Liver (tissue), 3 donors: Measurements from ENCODE around the gene FKBP9.
"Not testable (repeated sequence)": the region's sequence is repeated elsewhere in the genome, so short reads cannot be mapped to it uniquely, and the experiment has no call there.

ENCODE experiments used
- GABPA ChIP-seq, 2 donors: IDR thresholded peaks in 1 of 2; conservative IDR thresholded peaks in 1 of 2; 2 replicates each; pipeline ENCODE4 v1.6.1; 2016; ENCODE audit warnings: antibody characterized with exemption in 2 of 2, mild to moderate bottlenecking in 1 of 2, moderate library complexity in 1 of 2
- HNF4G ChIP-seq: IDR thresholded peaks from 2 replicates; pipeline ENCODE4 v1.6.1; 2016; ENCODE audit warnings: antibody characterized with exemption
- JUND ChIP-seq, 2 donors: IDR thresholded peaks; 2 replicates each; pipeline ENCODE4 v1.6.1; 2016; ENCODE audit warnings: antibody characterized with exemption in 2 of 2
- RAD21 ChIP-seq, 2 donors: IDR thresholded peaks; 2 replicates each; pipeline ENCODE4 v1.6.1; 2016; ENCODE audit warnings: antibody characterized with exemption in 2 of 2, mild to moderate bottlenecking in 2 of 2
- YY1 ChIP-seq: IDR thresholded peaks from 2 replicates; pipeline ENCODE4 v1.6.1; 2016; ENCODE audit warnings: antibody characterized with exemption, mild to moderate bottlenecking
- TF ChIP-seq, protein P1 (sequence below): fragments of 150-350 bp; IDR thresholded peaks from 2 replicates; pipeline ENCODE4 v1.5.1; 2017; ENCODE audit warnings: improper control_type of control experiment, low read depth, low read length; ENCODE audit not compliant: missing input control
- TF ChIP-seq, protein P2 (sequence below): IDR thresholded peaks from 2 replicates; pipeline ENCODE4 v1.6.1; 2016; ENCODE audit warnings: antibody characterized with exemption
- TF ChIP-seq, protein P3 (sequence below): IDR thresholded peaks from 2 replicates; pipeline ENCODE4 v1.6.1; 2016; ENCODE audit warnings: antibody characterized with exemption, mild to moderate bottlenecking
- TF ChIP-seq, protein P4 (sequence below): IDR thresholded peaks from 2 replicates; pipeline ENCODE4 v1.6.1; 2016; ENCODE audit warnings: antibody characterized with exemption
- TF ChIP-seq, protein P5 (sequence below): IDR thresholded peaks from 2 replicates; pipeline ENCODE4 v1.6.1; 2016; ENCODE audit warnings: antibody characterized with exemption
- donor health status: healthy.
- donor health status: healthy.

DNA sequence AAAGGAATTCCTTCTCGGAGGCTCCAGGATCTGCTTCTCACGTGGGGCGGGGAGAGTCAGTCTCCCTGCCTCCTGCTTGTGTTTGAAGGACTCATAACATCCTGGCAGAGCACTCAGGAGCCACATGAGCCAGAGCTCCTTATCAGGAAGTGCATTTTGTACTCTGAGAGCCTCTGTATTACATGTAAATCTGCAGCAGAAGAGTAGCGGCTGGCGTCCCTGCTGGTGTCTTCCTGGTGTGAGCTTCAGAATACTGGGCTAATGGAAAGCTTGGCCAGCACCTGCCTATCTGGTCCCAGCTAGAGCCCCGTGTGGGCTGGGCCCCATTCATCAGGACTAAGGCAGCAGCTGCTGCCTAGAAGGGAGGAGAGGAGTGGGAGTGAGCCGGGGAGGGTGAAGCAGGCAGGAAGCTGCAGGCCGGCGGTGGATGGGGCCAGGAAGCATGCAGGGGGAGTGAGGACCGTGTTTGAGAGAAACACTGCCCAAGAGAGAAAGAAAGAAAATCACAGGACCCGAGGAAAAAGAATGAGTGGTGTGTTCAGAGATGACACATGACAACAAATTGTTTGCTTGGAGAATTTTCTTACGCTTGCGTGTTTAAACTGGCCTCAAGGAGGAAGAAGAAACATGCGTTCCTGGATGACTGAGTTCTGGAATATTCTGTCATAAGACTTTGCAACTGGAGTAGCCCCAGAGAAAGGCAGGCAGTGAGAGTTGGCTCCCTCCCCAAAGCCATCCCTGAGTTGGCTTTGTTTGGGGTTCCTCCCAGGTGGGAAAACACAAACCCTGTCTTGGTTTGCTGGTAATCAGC is 41.3 kb downstream of the FKBP9 start:
- TF ChIP-seq, protein P1, sequence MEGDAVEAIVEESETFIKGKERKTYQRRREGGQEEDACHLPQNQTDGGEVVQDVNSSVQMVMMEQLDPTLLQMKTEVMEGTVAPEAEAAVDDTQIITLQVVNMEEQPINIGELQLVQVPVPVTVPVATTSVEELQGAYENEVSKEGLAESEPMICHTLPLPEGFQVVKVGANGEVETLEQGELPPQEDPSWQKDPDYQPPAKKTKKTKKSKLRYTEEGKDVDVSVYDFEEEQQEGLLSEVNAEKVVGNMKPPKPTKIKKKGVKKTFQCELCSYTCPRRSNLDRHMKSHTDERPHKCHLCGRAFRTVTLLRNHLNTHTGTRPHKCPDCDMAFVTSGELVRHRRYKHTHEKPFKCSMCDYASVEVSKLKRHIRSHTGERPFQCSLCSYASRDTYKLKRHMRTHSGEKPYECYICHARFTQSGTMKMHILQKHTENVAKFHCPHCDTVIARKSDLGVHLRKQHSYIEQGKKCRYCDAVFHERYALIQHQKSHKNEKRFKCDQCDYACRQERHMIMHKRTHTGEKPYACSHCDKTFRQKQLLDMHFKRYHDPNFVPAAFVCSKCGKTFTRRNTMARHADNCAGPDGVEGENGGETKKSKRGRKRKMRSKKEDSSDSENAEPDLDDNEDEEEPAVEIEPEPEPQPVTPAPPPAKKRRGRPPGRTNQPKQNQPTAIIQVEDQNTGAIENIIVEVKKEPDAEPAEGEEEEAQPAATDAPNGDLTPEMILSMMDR, result not testable (repeated sequence)
- TF ChIP-seq, protein P2, sequence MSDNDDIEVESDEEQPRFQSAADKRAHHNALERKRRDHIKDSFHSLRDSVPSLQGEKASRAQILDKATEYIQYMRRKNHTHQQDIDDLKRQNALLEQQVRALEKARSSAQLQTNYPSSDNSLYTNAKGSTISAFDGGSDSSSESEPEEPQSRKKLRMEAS, result not testable (repeated sequence)
- TF ChIP-seq JUND (IDR thresholded peaks at IDR 0.05); HNF4G; GABPA (IDR thresholded peaks at IDR 0.05 in 1 of 2, conservative IDR thresholded peaks at IDR 0.05 in 1 of 2); RAD21 (IDR thresholded peaks at IDR 0.05); YY1: not testable (repeated sequence)
- TF ChIP-seq, protein P3, sequence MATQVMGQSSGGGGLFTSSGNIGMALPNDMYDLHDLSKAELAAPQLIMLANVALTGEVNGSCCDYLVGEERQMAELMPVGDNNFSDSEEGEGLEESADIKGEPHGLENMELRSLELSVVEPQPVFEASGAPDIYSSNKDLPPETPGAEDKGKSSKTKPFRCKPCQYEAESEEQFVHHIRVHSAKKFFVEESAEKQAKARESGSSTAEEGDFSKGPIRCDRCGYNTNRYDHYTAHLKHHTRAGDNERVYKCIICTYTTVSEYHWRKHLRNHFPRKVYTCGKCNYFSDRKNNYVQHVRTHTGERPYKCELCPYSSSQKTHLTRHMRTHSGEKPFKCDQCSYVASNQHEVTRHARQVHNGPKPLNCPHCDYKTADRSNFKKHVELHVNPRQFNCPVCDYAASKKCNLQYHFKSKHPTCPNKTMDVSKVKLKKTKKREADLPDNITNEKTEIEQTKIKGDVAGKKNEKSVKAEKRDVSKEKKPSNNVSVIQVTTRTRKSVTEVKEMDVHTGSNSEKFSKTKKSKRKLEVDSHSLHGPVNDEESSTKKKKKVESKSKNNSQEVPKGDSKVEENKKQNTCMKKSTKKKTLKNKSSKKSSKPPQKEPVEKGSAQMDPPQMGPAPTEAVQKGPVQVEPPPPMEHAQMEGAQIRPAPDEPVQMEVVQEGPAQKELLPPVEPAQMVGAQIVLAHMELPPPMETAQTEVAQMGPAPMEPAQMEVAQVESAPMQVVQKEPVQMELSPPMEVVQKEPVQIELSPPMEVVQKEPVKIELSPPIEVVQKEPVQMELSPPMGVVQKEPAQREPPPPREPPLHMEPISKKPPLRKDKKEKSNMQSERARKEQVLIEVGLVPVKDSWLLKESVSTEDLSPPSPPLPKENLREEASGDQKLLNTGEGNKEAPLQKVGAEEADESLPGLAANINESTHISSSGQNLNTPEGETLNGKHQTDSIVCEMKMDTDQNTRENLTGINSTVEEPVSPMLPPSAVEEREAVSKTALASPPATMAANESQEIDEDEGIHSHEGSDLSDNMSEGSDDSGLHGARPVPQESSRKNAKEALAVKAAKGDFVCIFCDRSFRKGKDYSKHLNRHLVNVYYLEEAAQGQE, result not testable (repeated sequence)
- TF ChIP-seq, protein P4, sequence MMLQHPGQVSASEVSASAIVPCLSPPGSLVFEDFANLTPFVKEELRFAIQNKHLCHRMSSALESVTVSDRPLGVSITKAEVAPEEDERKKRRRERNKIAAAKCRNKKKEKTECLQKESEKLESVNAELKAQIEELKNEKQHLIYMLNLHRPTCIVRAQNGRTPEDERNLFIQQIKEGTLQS, result not testable (repeated sequence)
- TF ChIP-seq, protein P5, sequence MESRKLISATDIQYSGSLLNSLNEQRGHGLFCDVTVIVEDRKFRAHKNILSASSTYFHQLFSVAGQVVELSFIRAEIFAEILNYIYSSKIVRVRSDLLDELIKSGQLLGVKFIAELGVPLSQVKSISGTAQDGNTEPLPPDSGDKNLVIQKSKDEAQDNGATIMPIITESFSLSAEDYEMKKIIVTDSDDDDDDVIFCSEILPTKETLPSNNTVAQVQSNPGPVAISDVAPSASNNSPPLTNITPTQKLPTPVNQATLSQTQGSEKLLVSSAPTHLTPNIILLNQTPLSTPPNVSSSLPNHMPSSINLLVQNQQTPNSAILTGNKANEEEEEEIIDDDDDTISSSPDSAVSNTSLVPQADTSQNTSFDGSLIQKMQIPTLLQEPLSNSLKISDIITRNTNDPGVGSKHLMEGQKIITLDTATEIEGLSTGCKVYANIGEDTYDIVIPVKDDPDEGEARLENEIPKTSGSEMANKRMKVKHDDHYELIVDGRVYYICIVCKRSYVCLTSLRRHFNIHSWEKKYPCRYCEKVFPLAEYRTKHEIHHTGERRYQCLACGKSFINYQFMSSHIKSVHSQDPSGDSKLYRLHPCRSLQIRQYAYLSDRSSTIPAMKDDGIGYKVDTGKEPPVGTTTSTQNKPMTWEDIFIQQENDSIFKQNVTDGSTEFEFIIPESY, result not testable (repeated sequence)
